Endothelial cell of umbilical vein (primary cell): ENCODE measurements around the gene HOXD12. TPM values are rescaled to one million over a fixed set of nuclear protein-coding genes. Genes with fewer than 3 reads are reported as not detected.

Source experiments
- BruUV-seq: library from RNA; stranded (reverse); fragments of 400-500 nt; replicated peaks from 2 replicates; lab custom pipeline; 2021; lab: Mats Ljungman, UMichigan
- CTCF ChIA-PET: fragments of 300-600, 350-600 bp; sonication (Branson Sonifier 250); formaldehyde crosslinking; loops from one replicate; lab custom pipeline; 2021; ENCODE audit warnings: antibody characterized with exemption, inconsistent platforms; lab: Charles Lee
- POLR2A ChIA-PET: fragments of 300-600, 350-600 bp; sonication (Branson Sonifier 250); formaldehyde crosslinking; loops from one replicate; lab custom pipeline; 2021; ENCODE audit warnings: antibody characterized with exemption, inconsistent platforms; lab: Charles Lee
- DNase-seq: peaks from one replicate; pipeline ENCODE4 v3.0.0-alpha.2; 2011; ENCODE audit warnings: low read depth, low spot score
- FAIRE-seq: peaks from 2 replicates; lab custom pipeline; 2011; peaks lifted over from hg19 to GRCh38; lab: Jason Lieb, UNC
- H2AFZ ChIP-seq: 2 replicates; pipeline ENCODE4 v1.6.0; 2012; ENCODE audit warnings: low read depth, low read length, control low read depth, inconsistent platforms
- H3K27ac ChIP-seq: 2 replicates; pipeline ENCODE4 v1.5.1; 2011; ENCODE audit warnings: low read depth, mild to moderate bottlenecking, control low read depth, low read length, moderate library complexity; ENCODE audit not compliant: insufficient read depth
- H3K27me3 ChIP-seq, 2 experiments: 2 replicates each; pipeline versions ENCODE4 v1.6.0 to v1.6.1; 2011; ENCODE audit warnings: low read length in 2 of 2, mixed read lengths in 1 of 2; ENCODE audit not compliant: control insufficient read depth in 2 of 2, insufficient read depth in 2 of 2
- H3K36me3 ChIP-seq, 2 experiments: 2 replicates in 1 of 2; 3 replicates in 1 of 2; pipeline ENCODE4 v1.5.1; 2011; ENCODE audit warnings: low read length in 2 of 2, mild to moderate bottlenecking in 1 of 2, moderate library complexity in 1 of 2; ENCODE audit not compliant: control insufficient read depth in 2 of 2, insufficient read depth in 2 of 2; ENCODE audit errors: extremely low read depth in 1 of 2
- H3K4me1 ChIP-seq: 3 replicates; pipeline ENCODE4 v1.5.1; 2011; ENCODE audit warnings: mild to moderate bottlenecking, low read length; ENCODE audit not compliant: control insufficient read depth, insufficient read depth; ENCODE audit errors: extremely low read depth
- H3K4me2 ChIP-seq: 2 replicates; pipeline ENCODE4 v1.6.1; 2011; ENCODE audit warnings: low read length, control low read depth, mixed read lengths; ENCODE audit not compliant: insufficient read depth
- H3K4me3 ChIP-seq, 3 experiments: fragments of 200-600 bp in 1 of 3; sonication (generic), shearing (Covaris generic) in 1 of 3; replicated peaks in 1 of 3; 2 replicates each; pipeline ENCODE4 v1.5.1; 2011 to 2016; ENCODE audit warnings: control low read depth in 3 of 3, low read length in 3 of 3, mild to moderate bottlenecking in 2 of 3, inconsistent platforms in 1 of 3, low read depth in 1 of 3, moderate library complexity in 1 of 3; ENCODE audit not compliant: insufficient read depth in 1 of 3
- H3K79me2 ChIP-seq: 2 replicates; pipeline ENCODE4 v1.6.0; 2012; ENCODE audit warnings: low read length, inconsistent platforms; ENCODE audit not compliant: control insufficient read depth, insufficient read depth
- H3K9ac ChIP-seq: replicated peaks from 2 replicates; pipeline ENCODE3; 2011; ENCODE audit warnings: low read length, control low read depth; ENCODE audit not compliant: insufficient read depth; ENCODE audit errors: extremely low read depth
- H3K9me1 ChIP-seq: replicated peaks from 3 replicates; pipeline ENCODE4 v1.6.0; 2011; ENCODE audit warnings: mild to moderate bottlenecking, low read length; ENCODE audit not compliant: control insufficient read depth, insufficient read depth; ENCODE audit errors: extremely low read depth
- H3K9me3 ChIP-seq: replicated peaks from 2 replicates; pipeline ENCODE4 v1.5.1; 2012; ENCODE audit warnings: low read length, inconsistent platforms; ENCODE audit not compliant: control insufficient read depth, insufficient read depth
- H4K20me1 ChIP-seq: replicated peaks from 2 replicates; pipeline ENCODE3; 2011; ENCODE audit warnings: mild to moderate bottlenecking, low read length; ENCODE audit not compliant: control insufficient read depth, insufficient read depth; ENCODE audit errors: extremely low read depth
- EZH2 ChIP-seq: IDR thresholded peaks from 2 replicates; pipeline ENCODE4 v1.6.1; 2012; ENCODE audit warnings: borderline replicate concordance, low read depth, mild to moderate bottlenecking, moderate library complexity, low read length, inconsistent platforms; ENCODE audit not compliant: severe bottlenecking
- FOS ChIP-seq: IDR thresholded peaks from 2 replicates; pipeline ENCODE4 v1.6.1; 2011; ENCODE audit warnings: mild to moderate bottlenecking, low read length, moderate library complexity, borderline replicate concordance; ENCODE audit not compliant: insufficient read depth
- GATA2 ChIP-seq: IDR thresholded peaks from 2 replicates; pipeline ENCODE4 v1.7.0; 2011; ENCODE audit warnings: low read depth, mild to moderate bottlenecking, moderate library complexity, mixed read lengths, low read length; ENCODE audit not compliant: insufficient read length, insufficient read depth
- JUN ChIP-seq: IDR thresholded peaks from 2 replicates; pipeline ENCODE4 v1.6.1; 2011; ENCODE audit warnings: borderline replicate concordance, low read depth; ENCODE audit not compliant: insufficient read length, insufficient read depth
- MYC ChIP-seq: IDR thresholded peaks from one replicate; pipeline ENCODE4 v1.6.1; 2011; ENCODE audit warnings: mild to moderate bottlenecking, low read depth, low read length
- POLR2A ChIP-seq: IDR thresholded peaks from 2 replicates; pipeline ENCODE4 v1.6.1; 2012; ENCODE audit warnings: low read depth, mild to moderate bottlenecking, control low read depth, low read length
- POLR2AphosphoS5 ChIP-seq: IDR thresholded peaks from 2 replicates; pipeline ENCODE4 v1.6.1; 2012; ENCODE audit warnings: low read depth, mild to moderate bottlenecking, control low read depth, low read length, moderate library complexity; ENCODE audit not compliant: insufficient read depth
- dilution Hi-C: fragments of 300-500 bp; cut with MboI; formaldehyde crosslinking; loops from one replicate; pipeline ENCODE4 v1.15.0; 2019; ENCODE audit warnings: low sequenced_read_pairs; ENCODE audit not compliant: extremely low pct_ligation_motif_present
- intact Hi-C: fragments of 100-400 bp; cut with micrococcal nuclease; formaldehyde crosslinking; loops from one replicate; pipeline ENCODE4 v1.10.0; 2022
- polyA plus RNA-seq, 4 experiments: library from polyadenylated mRNA; depleted of rRNA in 3 of 4; stranded (reverse) in 3 of 4; unstranded in 1 of 4; fragments of >200 nt; gene quantifications; 2 replicates each; pipeline versions ENCODE4 v1.2.1 to v1.2.3, GENCODE V29; 2011 to 2012; ENCODE audit warnings: missing spikeins in 1 of 4
- total RNA-seq: library from RNA; stranded (reverse); gene quantifications from 2 replicates; pipeline ENCODE4 v1.2.3, GENCODE V29; 2021
- TF ChIP-seq, protein P1 (sequence below): IDR thresholded peaks from 2 replicates; pipeline ENCODE4 v1.6.1; 2011; ENCODE audit not compliant: insufficient read depth, insufficient read length
- TF ChIP-seq, protein P2 (sequence below), 2 donors: IDR thresholded peaks; 1 replicate in 1 of 2; 2 replicates in 1 of 2; pipeline ENCODE4 v1.5.1; 2011; ENCODE audit warnings: low read length in 2 of 2, mild to moderate bottlenecking in 2 of 2, moderate library complexity in 2 of 2, control low read depth in 1 of 2, inconsistent platforms in 1 of 2, low read depth in 1 of 2; ENCODE audit not compliant: insufficient read depth in 1 of 2; ENCODE audit errors: extremely low read depth in 1 of 2

The HOXD12 gene
- total and polyA plus RNA-seq, 2 donors (not counting 3 experiments of a cell fraction or from before 2014, with no cell fraction given) = not detected

DNA sequence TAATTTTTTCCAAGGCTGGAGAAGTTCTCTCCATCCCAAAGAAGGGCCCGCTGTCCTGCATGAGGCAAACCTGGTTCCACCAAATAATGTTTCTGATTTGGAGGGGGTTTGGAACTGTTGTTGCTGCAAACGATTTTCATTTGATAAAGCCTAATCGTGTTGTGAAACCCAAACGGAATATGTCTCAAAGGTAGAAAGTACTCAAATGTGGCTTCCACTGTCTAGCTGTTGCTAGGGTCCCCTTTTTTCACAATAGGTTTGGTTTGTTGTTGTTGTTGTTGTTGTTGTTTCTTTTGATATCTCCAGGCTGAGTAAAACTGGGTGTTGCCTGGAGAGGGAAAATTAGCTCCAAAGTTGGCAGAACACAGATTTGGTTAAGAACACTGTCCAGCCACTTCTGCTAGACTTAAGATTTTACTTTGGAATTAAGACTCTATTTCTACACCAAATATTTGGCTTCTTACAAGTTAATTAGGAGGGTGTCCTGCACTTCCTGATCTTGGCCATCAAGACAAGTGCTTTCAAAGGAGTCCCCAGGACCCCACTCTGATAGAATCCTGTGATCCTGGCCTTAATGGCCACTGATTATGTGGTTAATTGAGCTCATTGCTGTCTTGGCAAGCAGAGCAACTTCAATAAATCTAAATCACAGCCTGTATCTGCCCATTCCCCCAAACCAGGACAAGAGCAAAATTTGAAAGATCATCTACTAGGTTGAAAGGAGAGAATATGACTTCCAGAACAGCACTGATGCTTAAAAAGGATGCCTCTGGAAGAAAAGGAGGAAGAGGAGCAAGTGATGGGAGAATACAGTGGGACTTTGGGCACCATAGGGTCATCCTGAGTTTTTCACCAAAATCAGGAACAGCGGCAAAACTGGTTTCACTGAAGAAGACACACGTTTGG lies 10.4 kb upstream of the HOXD12 start:
- Histone ChIP-seq H3K4me1 (no peaks in the 10 kb centered on the region), H3K9me3 (no peaks in the 10 kb centered on the region), H3K36me3 (no peaks in the 10 kb centered on the region), H3K27me3 (peaks cover 87 to 98% of the 10 kb centered on the region in 2 experiments), H3K4me2 (no peak overlapping the region), H3K79me2 (no peaks in the 10 kb centered on the region), H3K9ac (no peak overlapping the region), H3K9me1 (no peaks in the 10 kb centered on the region), H4K20me1 (peaks cover 3% of the 10 kb centered on the region), H3K27ac (no peak overlapping the region), H2AFZ (no peak overlapping the region), H3K4me3 (no peak overlapping the region)
- dilution Hi-C loops = no loop called here
- TF ChIP-seq, protein P1, sequence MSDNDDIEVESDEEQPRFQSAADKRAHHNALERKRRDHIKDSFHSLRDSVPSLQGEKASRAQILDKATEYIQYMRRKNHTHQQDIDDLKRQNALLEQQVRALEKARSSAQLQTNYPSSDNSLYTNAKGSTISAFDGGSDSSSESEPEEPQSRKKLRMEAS = no peak
- no peak for FAIRE-seq
- intact Hi-C loops = loop anchor here (1.0 kb wide), 1 partner anchor 723 kb away; no protein-coding TSS in a partner anchor
- ChIA-PET CTCF (interaction anchor here (1.1 to 6.1 kb wide), 8 partner anchors 9 to 1392 kb away, joined by 4 to 102 read pairs (median 10); no protein-coding TSS in a partner anchor), POLR2A (no interaction called here)
- BruUV-seq = no TSS peak
- DNase-seq = no peak

DNA sequence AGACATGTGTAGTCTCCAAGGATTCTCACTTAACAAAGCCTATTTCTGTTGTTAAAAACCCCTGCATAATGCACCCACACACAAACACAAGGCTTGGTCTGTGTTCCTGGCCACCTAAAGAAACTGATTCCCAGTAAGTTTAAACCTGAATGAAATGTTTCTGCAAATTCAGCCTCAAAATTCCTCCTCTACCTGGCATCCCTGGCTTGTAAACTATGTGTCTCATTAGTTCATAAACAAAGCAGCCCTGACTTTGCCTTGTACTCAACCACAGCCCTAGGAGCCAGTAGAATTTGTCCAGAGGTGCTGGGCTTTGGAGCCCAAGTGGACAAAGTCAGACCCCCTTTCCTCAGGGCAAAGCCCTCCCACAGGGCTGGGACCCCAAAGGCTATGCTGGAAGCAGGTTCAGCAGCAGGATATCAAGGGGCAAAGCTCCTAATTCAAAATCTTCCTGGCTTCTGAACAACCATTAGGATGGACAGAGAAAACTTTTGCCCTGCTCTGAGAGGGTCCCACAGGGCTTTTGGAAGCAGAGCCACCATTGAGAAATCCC lies 9.7 kb upstream of the HOXD12 start:
- no peak for TF ChIP-seq GATA2
- TF ChIP-seq JUN = no peak
- no peak for TF ChIP-seq FOS
- no peak for TF ChIP-seq POLR2A
- TF ChIP-seq POLR2AphosphoS5 = no peak
- TF ChIP-seq, protein P1 = no peak
- no peak for TF ChIP-seq MYC
- TF ChIP-seq, protein P2, sequence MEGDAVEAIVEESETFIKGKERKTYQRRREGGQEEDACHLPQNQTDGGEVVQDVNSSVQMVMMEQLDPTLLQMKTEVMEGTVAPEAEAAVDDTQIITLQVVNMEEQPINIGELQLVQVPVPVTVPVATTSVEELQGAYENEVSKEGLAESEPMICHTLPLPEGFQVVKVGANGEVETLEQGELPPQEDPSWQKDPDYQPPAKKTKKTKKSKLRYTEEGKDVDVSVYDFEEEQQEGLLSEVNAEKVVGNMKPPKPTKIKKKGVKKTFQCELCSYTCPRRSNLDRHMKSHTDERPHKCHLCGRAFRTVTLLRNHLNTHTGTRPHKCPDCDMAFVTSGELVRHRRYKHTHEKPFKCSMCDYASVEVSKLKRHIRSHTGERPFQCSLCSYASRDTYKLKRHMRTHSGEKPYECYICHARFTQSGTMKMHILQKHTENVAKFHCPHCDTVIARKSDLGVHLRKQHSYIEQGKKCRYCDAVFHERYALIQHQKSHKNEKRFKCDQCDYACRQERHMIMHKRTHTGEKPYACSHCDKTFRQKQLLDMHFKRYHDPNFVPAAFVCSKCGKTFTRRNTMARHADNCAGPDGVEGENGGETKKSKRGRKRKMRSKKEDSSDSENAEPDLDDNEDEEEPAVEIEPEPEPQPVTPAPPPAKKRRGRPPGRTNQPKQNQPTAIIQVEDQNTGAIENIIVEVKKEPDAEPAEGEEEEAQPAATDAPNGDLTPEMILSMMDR (IDR thresholded peaks at IDR 0.05; ENCODE audit: extremely low read depth in 1 of 2, insufficient read depth in 1 of 2, low read depth in 1 of 2, low read length in 2 of 2) = no peak
- no peak for TF ChIP-seq EZH2
- H3K4me1 ChIP-seq = no peaks in the 10 kb centered on the region
- H3K9ac ChIP-seq = no peak overlapping the region
- no peak overlapping the region for H3K27ac ChIP-seq
- ChIA-PET POLR2A (no interaction called here), CTCF (interaction anchor here (6.1 kb wide), 1 partner anchor 401 kb away, joined by 102 read pairs; no protein-coding TSS in a partner anchor)
- no peak overlapping the region for H3K4me3 ChIP-seq
- no peaks in the 10 kb centered on the region for H3K9me3 ChIP-seq
- no peak for FAIRE-seq
- H3K79me2 ChIP-seq = no peaks in the 10 kb centered on the region
- no TSS peak for BruUV-seq
- no peaks in the 10 kb centered on the region for H3K36me3 ChIP-seq
- dilution Hi-C loops = no loop called here
- peaks cover 87 to 98% of the 10 kb centered on the region in 2 experiments for H3K27me3 ChIP-seq
- peaks cover 3% of the 10 kb centered on the region for H4K20me1 ChIP-seq
- no peak for DNase-seq
- no peak overlapping the region for H3K4me2 ChIP-seq
- H3K9me1 ChIP-seq = no peaks in the 10 kb centered on the region
- intact Hi-C loops = no loop called here
- no peak overlapping the region for H2AFZ ChIP-seq
